Thoracic aorta (tissue), 2 donors: ENCODE measurements around the gene FILIP1. TPM values are rescaled to one million over a fixed set of nuclear protein-coding genes. Genes with fewer than 3 reads are reported as not detected.
A peak's percentile ranks its signal among the peaks of the same experiment; 100 is the strongest.

Experiments used
- ATAC-seq: fragments of 150-250 bp; one replicate; pipeline ENCODE4 v1.8.0; 2017; ENCODE audit warnings: low read depth; ENCODE audit not compliant: insufficient number of reproducible peaks, low FRiP score
- DNase-seq: peaks from one replicate; pipeline ENCODE4 v3.0.0-alpha.2; 2020; ENCODE audit warnings: low spot score
- H3K27ac ChIP-seq, 2 donors: fragments of 200-600 bp; sonication (generic); 1 replicate in 1 of 2; 2 replicates in 1 of 2; pipeline ENCODE4 v1.5.1; 2016; ENCODE audit warnings: mild to moderate bottlenecking in 2 of 2, moderate library complexity in 2 of 2
- H3K27me3 ChIP-seq: fragments of 200-600 bp; sonication (generic); replicated peaks from 2 replicates; pipeline ENCODE4 v1.6.0; 2016; ENCODE audit warnings: mild to moderate bottlenecking; ENCODE audit not compliant: insufficient read depth
- H3K36me3 ChIP-seq: fragments of 200-600 bp; sonication (generic); one replicate; pipeline ENCODE4 v1.5.1; 2016
- H3K4me1 ChIP-seq, 2 donors: fragments of 200-600 bp; sonication (generic); 1 replicate in 1 of 2; 2 replicates in 1 of 2; pipeline versions ENCODE4 v1.5.1 to v1.6.0; 2016; ENCODE audit warnings: low read depth in 2 of 2, mild to moderate bottlenecking in 1 of 2; ENCODE audit not compliant: control insufficient read depth in 1 of 2
- H3K4me3 ChIP-seq: fragments of 200-600 bp; sonication (generic); 2 replicates; pipeline ENCODE4 v1.5.1; 2016; ENCODE audit warnings: mild to moderate bottlenecking
- H3K9me3 ChIP-seq: fragments of 200-600 bp; sonication (generic); 2 replicates; pipeline ENCODE4 v1.5.1; 2016
- CTCF ChIP-seq: fragments of 200-600 bp; sonication (generic); IDR thresholded peaks from one replicate; pipeline ENCODE4 v1.5.1; 2019; ENCODE audit warnings: antibody characterized with exemption
- total RNA-seq, 2 donors: library from RNA; depleted of rRNA; stranded (reverse); fragments of >200 nt; gene quantifications; one replicate each; pipeline versions ENCODE4 v1.1.0 to v1.2.3, GENCODE V29; 2016

The FILIP1 gene
- total RNA-seq, 2 donors from 2014 or later: 23.4 to 43.8 TPM

GRCh38 chr6:75489025-75489424, 4.6 kb downstream of the FILIP1 start:
- Histone ChIP-seq H3K4me1 (peaks cover 0 to 43% of the 10 kb centered on the region in 2 donors), H3K27me3 (no peaks in the 10 kb centered on the region), H3K27ac (peak overlapping the region; percentile 39 to 91), H3K9me3 (no peaks in the 10 kb centered on the region), H3K36me3 (no peaks in the 10 kb centered on the region), H3K4me3 (peak overlapping the region; percentile 78)
- no peak for TF ChIP-seq CTCF
- ATAC-seq: no peak
- no peak for DNase-seq

- H3K4me1 ChIP-seq: peaks cover 7 to 52% of the 10 kb centered on the region in 2 donors
These were observed 5.6 kb downstream of the FILIP1 start for GRCh38 chr6:75488033-75488432.

GRCh38 chr6:75486850-75487518, 6.6 kb downstream of the FILIP1 start:
- ATAC-seq (no peak), DNase-seq (no peak)
- Histone ChIP-seq H3K9me3 (no peaks in the 10 kb centered on the region), H3K4me3 (peak overlapping the region; percentile 78), H3K27ac (peak overlapping the region; percentile 39 to 91), H3K27me3 (no peaks in the 10 kb centered on the region), H3K36me3 (no peaks in the 10 kb centered on the region), H3K4me1 (peaks cover 14 to 63% of the 10 kb centered on the region in 2 donors)
- TF ChIP-seq CTCF: no peak

More at GRCh38 chr6:75488033-75488432, 5.6 kb downstream of the FILIP1 start:
- DNase-seq: no peak
- Histone ChIP-seq H3K27ac (peak overlapping the region; percentile 39 to 91), H3K36me3 (no peaks in the 10 kb centered on the region), H3K27me3 (no peaks in the 10 kb centered on the region), H3K9me3 (no peaks in the 10 kb centered on the region), H3K4me3 (peak overlapping the region; percentile 78)
- no peak for ATAC-seq
- TF ChIP-seq CTCF: no peak

- Histone ChIP-seq H3K36me3 (no peaks in the 10 kb centered on the region), H3K9me3 (no peaks in the 10 kb centered on the region), H3K27ac (peak overlapping the region; percentile 46 to 91), H3K27me3 (no peaks in the 10 kb centered on the region), H3K4me3 (no peak overlapping the region), H3K4me1 (peaks cover 34 to 82% of the 10 kb centered on the region in 2 donors)
- ATAC-seq (no peak), DNase-seq (no peak)
- TF ChIP-seq CTCF: no peak
These were observed 9.1 kb downstream of the FILIP1 start for GRCh38 chr6:75484535-75484934.

- ATAC-seq (no peak), DNase-seq (no peak)
- Histone ChIP-seq H3K4me1 (peaks cover 34 to 81% of the 10 kb centered on the region in 2 donors), H3K27me3 (no peaks in the 10 kb centered on the region), H3K9me3 (no peaks in the 10 kb centered on the region), H3K4me3 (no peak overlapping the region), H3K36me3 (no peaks in the 10 kb centered on the region), H3K27ac (peak overlapping the region in 1 of 2 donors; percentile 91)
- TF ChIP-seq CTCF: no peak
These were observed 10.3 kb downstream of the FILIP1 start for GRCh38 chr6:75483136-75483952.
